GM19452 (cell line): ENCODE results near the gene SRL.

ENCODE experiments used
- ATAC-seq: cut with Tn5 transposase; IDR thresholded peaks from one replicate; pipeline ENCODE4 v1.9.1; 2021; ENCODE audit not compliant: unreplicated experiment

The SRL gene

GRCh38 chr16:4241928-4242283 is at the start of gene SRL:
Gene SRL (minus strand): TSS chr16:4242080. CDS start chr16:4242067, 13 bp downstream.
- ATAC-seq, result no peak

DNA sequence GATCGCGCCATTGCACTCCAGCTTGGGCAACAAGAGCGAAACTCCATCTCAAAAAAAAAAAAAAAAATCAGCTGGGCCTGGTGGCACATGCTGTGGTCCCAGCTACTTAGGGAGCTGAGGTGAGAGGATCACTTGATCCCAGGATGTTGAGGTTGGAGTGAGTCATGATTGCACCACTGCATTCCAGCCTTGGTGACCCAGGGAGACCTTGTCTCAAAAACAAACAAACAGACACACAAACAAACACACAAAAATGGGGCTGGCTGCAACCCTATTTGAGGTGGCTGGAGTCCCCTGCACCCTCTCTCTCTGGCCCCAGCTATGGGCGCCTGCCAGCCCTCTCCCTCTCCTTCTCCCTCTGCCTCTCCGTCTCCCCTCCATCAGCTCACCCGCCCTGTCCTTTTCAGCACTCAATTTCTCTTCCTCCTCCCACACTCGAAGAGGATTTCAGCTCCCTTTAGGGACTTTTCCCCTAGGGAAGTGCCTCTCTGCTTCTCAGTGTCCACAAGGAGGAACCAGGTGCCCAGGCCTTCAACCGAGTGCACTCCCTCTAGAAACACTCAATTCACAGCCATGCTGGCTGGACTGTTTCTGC is 48.5 kb upstream of the SRL start:
- ATAC-seq, result no peak

DNA sequence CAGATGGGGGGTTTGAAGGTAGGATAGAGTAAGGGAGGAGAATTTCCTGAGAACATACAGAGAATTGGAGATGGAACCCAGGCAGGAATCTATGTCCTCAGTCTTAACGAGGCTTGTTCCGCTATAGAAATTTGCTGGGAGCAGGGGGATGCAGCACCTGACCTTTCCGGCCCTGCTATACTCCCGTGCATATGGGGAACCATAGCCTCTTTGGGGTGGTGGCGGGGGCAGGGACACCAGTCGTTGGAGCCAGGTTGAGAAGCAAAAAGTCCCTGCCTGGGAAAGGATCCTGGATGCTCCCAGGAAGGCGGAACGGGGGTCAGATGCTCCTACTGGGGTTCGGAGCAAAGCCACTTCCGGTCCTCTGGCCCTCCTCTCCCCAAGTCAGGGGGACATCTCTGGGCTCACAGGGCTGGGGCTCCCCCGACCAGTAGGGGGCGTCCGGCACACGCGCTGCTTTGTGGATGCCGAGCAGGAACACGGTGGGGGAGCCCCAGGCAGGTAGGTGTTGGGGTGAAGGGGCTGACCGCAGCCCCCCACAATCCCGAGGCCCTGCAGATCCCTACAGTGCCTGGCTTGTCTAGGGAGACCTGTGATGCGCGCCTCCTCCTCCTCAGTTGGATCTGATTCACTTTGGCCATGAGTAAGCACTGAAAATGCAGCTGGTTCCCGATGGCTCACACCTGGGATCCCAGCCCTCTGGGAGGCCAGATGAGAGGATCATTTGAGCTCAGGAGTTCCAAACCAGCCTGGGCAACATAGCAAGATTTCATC is 46.5 kb upstream of the SRL start:
- peak; percentile 76 for ATAC-seq

GRCh38 chr16:4285167-4285566 is 43.3 kb upstream of the SRL start:
- ATAC-seq, result no peak

DNA sequence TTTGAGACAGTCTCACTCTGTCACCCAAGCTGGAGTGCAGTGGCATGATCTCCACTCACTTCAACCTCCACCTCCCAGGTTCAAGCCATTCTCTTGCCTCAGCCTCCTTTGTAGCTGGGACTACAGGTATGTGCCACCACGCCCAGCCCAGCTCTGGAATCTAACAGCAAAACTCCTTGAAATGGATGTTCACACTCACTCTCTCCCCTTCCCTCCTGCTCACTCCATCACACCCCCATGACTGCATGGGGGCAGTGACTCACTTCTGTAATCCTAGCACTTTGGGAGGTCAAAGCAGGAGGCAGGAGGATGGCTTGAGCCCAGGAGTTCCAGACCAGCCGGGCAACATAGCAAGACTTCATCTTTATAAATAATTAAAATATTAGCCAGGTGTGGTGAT is 42.1 kb upstream of the SRL start:
- ATAC-seq, result no peak

GRCh38 chr16:4283441-4283840 is 41.6 kb upstream of the SRL start:
- ATAC-seq, result no peak

DNA sequence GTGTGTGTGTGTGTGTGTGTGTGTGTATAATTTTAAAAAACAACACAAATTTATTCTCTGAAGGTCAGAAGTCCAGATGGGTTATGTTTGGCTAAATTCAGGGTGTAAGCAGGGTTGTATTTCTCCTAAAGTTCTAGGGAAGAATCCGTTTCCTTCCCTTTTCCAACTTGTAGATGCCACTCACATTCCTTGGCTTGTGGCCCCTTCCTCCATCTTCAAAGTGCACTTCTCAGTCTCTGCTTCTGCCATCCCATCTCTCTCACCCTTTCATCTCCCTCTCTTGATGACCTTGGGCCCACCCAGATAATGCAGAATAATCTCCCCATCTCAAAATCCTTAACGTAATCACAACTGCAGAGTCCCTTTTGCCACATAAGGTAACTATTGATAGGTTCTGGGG is 38.7 kb upstream of the SRL start:
- no peak for ATAC-seq

- no peak for ATAC-seq
These were observed 36.2 kb upstream of the SRL start for GRCh38 chr16:4277987-4278513.

GRCh38 chr16:4275861-4276260 is 34.0 kb upstream of the SRL start:
- ATAC-seq, result no peak

- no peak for ATAC-seq
These were observed 32.0 kb upstream of the SRL start for GRCh38 chr16:4273858-4274311.

GRCh38 chr16:4272114-4272956 is 30.5 kb upstream of the SRL start:
- peak; percentile 13 for ATAC-seq

GRCh38 chr16:4271176-4272113 is 29.6 kb upstream of the SRL start:
- peak; percentile 57 for ATAC-seq

GRCh38 chr16:4270595-4270994 is 28.7 kb upstream of the SRL start:
- no peak for ATAC-seq

DNA sequence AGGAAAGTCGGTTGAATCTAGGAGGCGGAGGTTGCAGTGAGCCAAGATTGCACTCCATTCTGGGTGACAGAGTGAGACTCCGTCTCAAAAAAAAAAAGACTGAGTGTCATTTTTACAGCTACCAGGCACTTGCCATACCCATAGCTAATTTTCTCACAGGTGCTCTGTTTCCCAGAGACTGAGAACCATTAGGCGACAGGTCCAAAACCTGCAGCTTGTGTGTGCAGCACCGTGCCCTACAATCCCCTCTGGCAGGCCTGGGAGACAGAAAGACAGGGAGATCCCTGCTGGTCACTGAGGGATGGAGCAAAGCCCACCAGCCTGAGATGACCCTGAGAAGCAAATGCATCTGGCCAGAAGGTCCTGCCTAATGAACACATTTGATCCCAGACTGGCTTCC is 28.2 kb upstream of the SRL start:
- no peak for ATAC-seq

- ATAC-seq, result no peak
These were observed 24.5 kb upstream of the SRL start for GRCh38 chr16:4266372-4266771.

- no peak for ATAC-seq
These were observed 23.8 kb upstream of the SRL start for GRCh38 chr16:4265676-4266075.

GRCh38 chr16:4264546-4264945 is 22.7 kb upstream of the SRL start:
- ATAC-seq, result no peak

DNA sequence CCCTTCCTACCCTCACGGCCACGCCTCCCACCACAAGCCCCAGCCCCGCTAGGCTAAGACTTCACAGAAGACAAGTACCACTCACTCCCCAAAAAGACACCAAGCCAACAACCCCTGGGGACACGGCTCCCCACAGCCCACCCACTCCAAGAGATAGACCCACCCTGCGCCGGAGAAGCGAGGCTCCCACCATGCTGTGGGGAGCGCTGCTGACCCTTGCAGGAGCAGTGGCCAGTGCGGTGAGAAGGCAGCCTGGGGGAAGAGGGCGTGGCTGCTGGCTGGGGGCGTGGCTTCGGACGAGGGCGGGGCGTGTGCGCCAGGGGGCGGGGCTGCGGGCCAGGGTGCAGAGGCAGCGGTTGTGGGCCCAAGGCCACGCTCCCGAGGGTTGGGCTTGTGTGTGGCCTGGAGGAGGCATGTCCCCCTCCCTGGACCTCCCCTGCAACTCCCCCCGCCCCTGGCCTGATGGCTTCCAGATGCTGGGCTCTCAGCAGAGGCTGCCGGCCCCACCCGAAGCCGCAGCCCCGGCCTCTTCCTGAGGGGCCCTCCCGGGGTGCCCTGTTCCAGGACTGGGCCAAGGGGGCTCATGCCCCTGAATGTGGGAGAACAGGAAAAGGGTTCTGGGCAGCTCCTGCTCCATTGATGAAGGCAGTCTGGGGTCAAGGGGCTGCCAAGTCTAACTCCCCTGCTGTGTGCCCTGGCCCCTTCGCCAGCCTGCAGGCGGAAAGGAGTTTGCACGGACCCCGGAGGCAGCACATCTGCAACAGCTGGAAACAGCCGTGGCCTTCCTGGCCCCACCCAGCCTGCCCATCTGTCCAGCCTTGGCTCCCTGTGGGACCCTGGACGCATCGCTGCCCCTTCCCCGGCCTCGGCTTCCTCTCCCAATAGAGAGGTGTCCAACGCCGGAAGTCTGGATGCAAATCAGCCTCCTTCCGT is 21.9 kb upstream of the SRL start:
- ATAC-seq, result no peak

DNA sequence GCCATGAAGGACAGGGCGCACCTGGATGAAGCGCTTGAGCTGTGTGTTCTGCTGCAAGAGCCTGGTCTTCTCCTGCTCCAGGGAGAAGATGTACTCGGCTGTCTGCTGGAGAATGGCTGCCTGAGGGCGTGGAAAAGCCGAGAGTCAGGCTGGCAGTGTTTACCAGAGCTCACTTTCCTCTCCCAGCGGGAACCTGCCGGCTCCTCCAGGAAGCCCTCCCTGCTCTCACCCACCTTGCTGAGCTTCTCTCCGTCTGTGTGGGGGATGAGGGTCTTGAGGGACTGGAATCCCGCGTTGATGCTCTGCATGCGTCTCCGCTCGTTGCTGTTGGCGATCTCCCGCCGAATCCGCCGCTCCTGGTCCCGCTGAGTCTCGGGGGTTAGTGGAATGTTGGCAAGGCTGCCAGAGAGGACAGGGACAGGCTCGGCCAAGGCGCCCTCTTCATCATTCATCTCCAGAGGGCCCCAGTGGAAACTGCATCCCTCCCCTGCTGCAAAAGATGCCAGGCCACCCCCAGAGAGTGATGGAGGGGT is 20.5 kb upstream of the SRL start:
- no peak for ATAC-seq
